Psoas muscle (tissue), 8 donors: ENCODE measurements around the gene B3GNT9. TPM values are rescaled to one million over a fixed set of nuclear protein-coding genes. Genes with fewer than 3 reads are reported as not detected.

Experiments used
- ATAC-seq, 4 donors: fragments of 200-7000 bp; cut with Tn5 transposase; one replicate each; pipeline ENCODE4 v1.9.1; 2020; ENCODE audit warnings: moderate library complexity in 3 of 4, mild to moderate bottlenecking in 2 of 4
- DNase-seq, 2 donors: peaks; one replicate each; pipeline ENCODE4 v3.0.0-alpha.2; 2020
- H3K27ac ChIP-seq: fragments of 200-600 bp; one replicate; pipeline ENCODE4 v1.8.0; 2022
- H3K27me3 ChIP-seq, 3 donors: fragments of 200-600 bp in 1 of 3; one replicate each; pipeline versions ENCODE4 v1.6.1 to v1.8.0; 2013 to 2022; ENCODE audit warnings: low read length in 2 of 3, mild to moderate bottlenecking in 2 of 3, moderate library complexity in 1 of 3; ENCODE audit not compliant: insufficient read depth in 3 of 3
- H3K36me3 ChIP-seq, 2 donors: fragments of 200-600 bp in 1 of 2; one replicate each; pipeline versions ENCODE4 v1.6.1 to v1.8.0; 2013 to 2022; ENCODE audit warnings: low read depth in 1 of 2, mild to moderate bottlenecking in 1 of 2, moderate library complexity in 1 of 2; ENCODE audit not compliant: insufficient read depth in 1 of 2
- H3K4me1 ChIP-seq: fragments of 200-600 bp; one replicate; pipeline ENCODE4 v1.8.0; 2022
- H3K4me3 ChIP-seq: fragments of 200-600 bp; one replicate; pipeline ENCODE4 v1.8.0; 2022; ENCODE audit warnings: mild to moderate bottlenecking
- H3K9me3 ChIP-seq: fragments of 200-600 bp; one replicate; pipeline ENCODE4 v1.8.0; 2022
- CTCF ChIP-seq: fragments of 200-600 bp; IDR thresholded peaks from one replicate; pipeline ENCODE4 v1.8.0; 2022; ENCODE audit warnings: antibody characterized with exemption
- WGBS, 3 donors: extraction: QIAGEN DNeasy Blood & Tissue Kit; methylation state at CpG; one replicate each; pipeline versions ENCODE4 v1.1.6 to v1.1.7; 2013; 5-methylcytosine and 5-hydroxymethylcytosine counted together
- intact Hi-C, 2 donors: fragments of 100-400 bp; cut with DNase I; formaldehyde crosslinking; loops; one replicate each; pipeline versions ENCODE4 v1.11.0 to v1.14.2; 2022
- polyA plus RNA-seq, 3 donors: library from polyadenylated mRNA; stranded (reverse); fragments of 200-250 nt; gene quantifications; one replicate each; pipeline ENCODE4 v1.2.3, GENCODE V29; 2013
- total RNA-seq, 4 donors: library from RNA; stranded (reverse); fragmentation: NEBNext Ultra II Directional in 2 of 4; extraction: Animal tissue kit (Norgen Biotek cat#: 25700) in 2 of 4; gene quantifications; one replicate each; pipeline versions ENCODE4 v1.2.1 to v1.2.4, GENCODE V29; 2021 to 2023
- donor health status: healthy with polysubstance abuse.
- donor health status: DM: no; HTN: no; CAD: no; lungs with moderate emphysema.
- donor health status: Bipolar disorder and iron deficiency.
- donor health status: healthy.
- donor health status: DM: yes; HTN: yes; CAD: no.
- donor health status: DM: no; HTN: no; CAD: no.
- donor health status: DM: no; HTN: no; CAD: no.
- donor health status: DM: yes; HTN: yes; CAD: no.

B3GNT9 gene
- total and polyA plus RNA-seq, 7 donors, result 0.69 to 4.1 (median 1.2) TPM

- intact Hi-C loops, result no loop called here
- Histone ChIP-seq H3K4me3 (peak overlapping the region; percentile 95), H3K4me1 (peaks cover 29% of the 10 kb centered on the region), H3K9me3 (no peaks in the 10 kb centered on the region), H3K27ac (peak overlapping the region; percentile 99), H3K36me3 (no peaks in the 10 kb centered on the region), H3K27me3 (no peaks in the 10 kb centered on the region)
- no peak for TF ChIP-seq CTCF
- no peak for DNase-seq
- 8 to 9% (median 9%) methylated on average over 42 to 59 of the region's 59 CpGs for WGBS, 3 donors
- peak; percentile 3 to 22 (median 14) for ATAC-seq
Measured at GRCh38 chr16:67184453-67184994, 33.7 kb upstream of the B3GNT9 start.

GRCh38 chr16:67183627-67184452, 33.0 kb upstream of the B3GNT9 start, which contains the start of gene MATCAP1:
TSS of gene MATCAP1 (minus strand) at chr16:67183963. CDS start at chr16:67180610, 3,353 bp downstream.
- H3K27me3 ChIP-seq, result no peaks in the 10 kb centered on the region
- no peak for TF ChIP-seq CTCF
- 0% methylated on average over 57 to 77 of the region's 77 CpGs for WGBS, 3 donors
- ATAC-seq (peak; percentile 92), DNase-seq (peak; percentile 93 to 96)
- intact Hi-C loops, result no loop called here
- peak within 1 kb of the TSS; percentile 99 for H3K27ac ChIP-seq
- no peaks in the 10 kb centered on the region for H3K36me3 ChIP-seq
- no peaks in the 10 kb centered on the region for H3K9me3 ChIP-seq
- H3K4me1 ChIP-seq, result peaks cover 29% of the 10 kb centered on the region
- H3K4me3 ChIP-seq, result peak within 1 kb of the TSS; percentile 95

GRCh38 chr16:67183284-67183626, 32.5 kb upstream of the B3GNT9 start:
- intact Hi-C loops, result no loop called here
- no peaks in the 10 kb centered on the region for H3K36me3 ChIP-seq
- TF ChIP-seq CTCF, result no peak
- peak overlapping the region; percentile 99 for H3K27ac ChIP-seq
- WGBS, 3 donors, result 8 to 10% (median 9%) methylated on average over 11 of the region's 11 CpGs
- no peaks in the 10 kb centered on the region for H3K27me3 ChIP-seq
- no peaks in the 10 kb centered on the region for H3K9me3 ChIP-seq
- ATAC-seq (no peak), DNase-seq (no peak)
- H3K4me1 ChIP-seq, result peaks cover 31% of the 10 kb centered on the region
- H3K4me3 ChIP-seq, result peak overlapping the region; percentile 95

- H3K4me1 ChIP-seq, result peaks cover 40% of the 10 kb centered on the region
- DNase-seq, result no peak
- TF ChIP-seq CTCF, result no peak
- ATAC-seq, result no peak
- 86 to 97% (median 88%) methylated on average over 2 of the region's 2 CpGs for WGBS, 3 donors
- no peaks in the 10 kb centered on the region for H3K36me3 ChIP-seq
- H3K4me3 ChIP-seq, result no peak overlapping the region
- no peaks in the 10 kb centered on the region for H3K9me3 ChIP-seq
- H3K27me3 ChIP-seq, result no peaks in the 10 kb centered on the region
- no peak overlapping the region for H3K27ac ChIP-seq
- intact Hi-C loops, result no loop called here
Measured at GRCh38 chr16:67182288-67182687, 31.5 kb upstream of the B3GNT9 start.
